ENCODE data around the gene CTH.
"Not testable (repeated sequence)": the region's sequence is repeated elsewhere in the genome, so short reads cannot be mapped to it uniquely, and the experiment has no call there.

Gene CTH

GRCh38 chr1:70410604-70411359 lies at the start of gene CTH:
Gene CTH (plus strand): TSS chr1:70411268. CDS start chr1:70411416, 148 bp downstream.
- DNase-seq (ENCODE audit: low read depth in 2 of 2): peak; percentile 80 to 88

- no peak for DNase-seq (ENCODE audit: low read depth in 2 of 2)
Measured at GRCh38 chr1:70361727-70362398, 49.2 kb upstream of the CTH start.

- DNase-seq (ENCODE audit: low read depth in 2 of 2): no peak
Measured at GRCh38 chr1:70364439-70364838, 46.6 kb upstream of the CTH start.

- DNase-seq (ENCODE audit: low read depth in 2 of 2): not testable (repeated sequence)
Measured at GRCh38 chr1:70366425-70366952, 44.6 kb upstream of the CTH start.

GRCh38 chr1:70366997-70367396 lies 44.1 kb upstream of the CTH start:
- DNase-seq (ENCODE audit: low read depth in 2 of 2): not testable (repeated sequence)

GRCh38 chr1:70367397-70367796 lies 43.7 kb upstream of the CTH start:
- not testable (repeated sequence) for DNase-seq (ENCODE audit: low read depth in 2 of 2)

GRCh38 chr1:70371586-70371985 lies 39.5 kb upstream of the CTH start:
- not testable (repeated sequence) for DNase-seq (ENCODE audit: low read depth in 2 of 2)

GRCh38 chr1:70372426-70372825 lies 38.6 kb upstream of the CTH start:
- DNase-seq (ENCODE audit: low read depth in 2 of 2): no peak

- DNase-seq (ENCODE audit: low read depth in 2 of 2): not testable (repeated sequence)
Measured at GRCh38 chr1:70373580-70373979, 37.5 kb upstream of the CTH start.

- no peak for DNase-seq (ENCODE audit: low read depth in 2 of 2)
Measured at GRCh38 chr1:70376196-70376595, 34.9 kb upstream of the CTH start.

GRCh38 chr1:70382682-70383081 lies 28.4 kb upstream of the CTH start:
- no peak for DNase-seq (ENCODE audit: low read depth in 2 of 2)

- no peak for DNase-seq (ENCODE audit: low read depth in 2 of 2)
Measured at GRCh38 chr1:70383483-70383882, 27.6 kb upstream of the CTH start.

GRCh38 chr1:70384542-70384941 lies 26.5 kb upstream of the CTH start:
- DNase-seq (ENCODE audit: low read depth in 2 of 2): no peak

- no peak for DNase-seq (ENCODE audit: low read depth in 2 of 2)
Measured at GRCh38 chr1:70385477-70385876, 25.6 kb upstream of the CTH start.

GRCh38 chr1:70386121-70386520 lies 24.9 kb upstream of the CTH start:
- DNase-seq (ENCODE audit: low read depth in 2 of 2): no peak

- DNase-seq (ENCODE audit: low read depth in 2 of 2): no peak
Measured at GRCh38 chr1:70387507-70387906, 23.6 kb upstream of the CTH start.

GRCh38 chr1:70392626-70393025 lies 18.4 kb upstream of the CTH start:
- DNase-seq (ENCODE audit: low read depth in 2 of 2): no peak

GRCh38 chr1:70396607-70397006 lies 14.5 kb upstream of the CTH start:
- DNase-seq (ENCODE audit: low read depth in 2 of 2): no peak

- DNase-seq (ENCODE audit: low read depth in 2 of 2): no peak
Measured at GRCh38 chr1:70397013-70397412, 14.1 kb upstream of the CTH start.

GRCh38 chr1:70400335-70400734 lies 10.7 kb upstream of the CTH start:
- DNase-seq (ENCODE audit: low read depth in 2 of 2): no peak

GRCh38 chr1:70401974-70402373 lies 9.1 kb upstream of the CTH start:
- DNase-seq (ENCODE audit: low read depth in 2 of 2): no peak

GRCh38 chr1:70403759-70404158 lies 7.3 kb upstream of the CTH start:
- DNase-seq (ENCODE audit: low read depth in 2 of 2): no peak

GRCh38 chr1:70405780-70406416 lies 5.2 kb upstream of the CTH start:
- no peak for DNase-seq (ENCODE audit: low read depth in 2 of 2)
